Measurements from ENCODE around the gene FXYD6. TPM values are rescaled to one million over a fixed set of nuclear protein-coding genes. Genes with fewer than 3 reads are reported as not detected.
A peak's percentile ranks its signal among the peaks of the same experiment; 100 is the strongest.

FXYD6 gene
- total and polyA plus RNA-seq, 9 of the 15 experiments (the other 6 are each of a cell fraction or from before 2014, with no cell fraction given), result 0.07 to 0.35 TPM; not detected in 7

GRCh38 chr11:117817368-117818040 is 59.0 kb downstream of the FXYD6 start (continued):
- no peak for TF ChIP-seq TAF7 (tag; IDR thresholded peaks at IDR 0.05)
- TF ChIP-seq YY1 (IDR thresholded peaks at IDR 0.05; ENCODE audit: borderline replicate concordance in 1 of 3, control insufficient read depth in 1 of 3, extremely low read depth in 1 of 3, insufficient read depth in 3 of 3, insufficient read length in 1 of 3, insufficient replicate concordance in 2 of 3, low read depth in 1 of 3, low read length in 2 of 3), result peak in 1 of 3 experiments; percentile 22
- TF ChIP-seq ZBTB5 (IDR thresholded peaks at IDR 0.05), result 0 out of 2 replicates have a peak, but pooled peaks have one; percentile 19
- TF ChIP-seq POLR2G (IDR thresholded peaks at IDR 0.05; ENCODE audit: low read depth, low read length), result no peak
- no peak for TF ChIP-seq ZNF324 (CRISPR knock-in tag; IDR thresholded peaks at IDR 0.05)
- no peak for TF ChIP-seq LCOR (CRISPR knock-in tag; IDR thresholded peaks at IDR 0.05)
- TF ChIP-seq DEAF1 (CRISPR knock-in tag; IDR thresholded peaks at IDR 0.05), result peak; percentile 67; the same call in 1 of the 2 replicates
- TF ChIP-seq, protein P1, sequence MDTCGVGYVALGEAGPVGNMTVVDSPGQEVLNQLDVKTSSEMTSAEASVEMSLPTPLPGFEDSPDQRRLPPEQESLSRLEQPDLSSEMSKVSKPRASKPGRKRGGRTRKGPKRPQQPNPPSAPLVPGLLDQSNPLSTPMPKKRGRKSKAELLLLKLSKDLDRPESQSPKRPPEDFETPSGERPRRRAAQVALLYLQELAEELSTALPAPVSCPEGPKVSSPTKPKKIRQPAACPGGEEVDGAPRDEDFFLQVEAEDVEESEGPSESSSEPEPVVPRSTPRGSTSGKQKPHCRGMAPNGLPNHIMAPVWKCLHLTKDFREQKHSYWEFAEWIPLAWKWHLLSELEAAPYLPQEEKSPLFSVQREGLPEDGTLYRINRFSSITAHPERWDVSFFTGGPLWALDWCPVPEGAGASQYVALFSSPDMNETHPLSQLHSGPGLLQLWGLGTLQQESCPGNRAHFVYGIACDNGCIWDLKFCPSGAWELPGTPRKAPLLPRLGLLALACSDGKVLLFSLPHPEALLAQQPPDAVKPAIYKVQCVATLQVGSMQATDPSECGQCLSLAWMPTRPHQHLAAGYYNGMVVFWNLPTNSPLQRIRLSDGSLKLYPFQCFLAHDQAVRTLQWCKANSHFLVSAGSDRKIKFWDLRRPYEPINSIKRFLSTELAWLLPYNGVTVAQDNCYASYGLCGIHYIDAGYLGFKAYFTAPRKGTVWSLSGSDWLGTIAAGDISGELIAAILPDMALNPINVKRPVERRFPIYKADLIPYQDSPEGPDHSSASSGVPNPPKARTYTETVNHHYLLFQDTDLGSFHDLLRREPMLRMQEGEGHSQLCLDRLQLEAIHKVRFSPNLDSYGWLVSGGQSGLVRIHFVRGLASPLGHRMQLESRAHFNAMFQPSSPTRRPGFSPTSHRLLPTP (IDR thresholded peaks at IDR 0.05; ENCODE audit: borderline replicate concordance, extremely low read depth, insufficient read length), result no peak
- TF ChIP-seq, protein P2, sequence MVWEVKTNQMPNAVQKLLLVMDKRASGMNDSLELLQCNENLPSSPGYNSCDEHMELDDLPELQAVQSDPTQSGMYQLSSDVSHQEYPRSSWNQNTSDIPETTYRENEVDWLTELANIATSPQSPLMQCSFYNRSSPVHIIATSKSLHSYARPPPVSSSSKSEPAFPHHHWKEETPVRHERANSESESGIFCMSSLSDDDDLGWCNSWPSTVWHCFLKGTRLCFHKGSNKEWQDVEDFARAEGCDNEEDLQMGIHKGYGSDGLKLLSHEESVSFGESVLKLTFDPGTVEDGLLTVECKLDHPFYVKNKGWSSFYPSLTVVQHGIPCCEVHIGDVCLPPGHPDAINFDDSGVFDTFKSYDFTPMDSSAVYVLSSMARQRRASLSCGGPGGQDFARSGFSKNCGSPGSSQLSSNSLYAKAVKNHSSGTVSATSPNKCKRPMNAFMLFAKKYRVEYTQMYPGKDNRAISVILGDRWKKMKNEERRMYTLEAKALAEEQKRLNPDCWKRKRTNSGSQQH (CRISPR knock-in tag; IDR thresholded peaks at IDR 0.05), result no peak
- TF ChIP-seq ZNF639 (CRISPR knock-in tag; conservative IDR thresholded peaks at IDR 0.05 in 1 of 2, IDR thresholded peaks at IDR 0.05 in 1 of 2), result no peak
- no peak for TF ChIP-seq ZNF699 (CRISPR knock-in tag; IDR thresholded peaks at IDR 0.05; ENCODE audit: insufficient replicate concordance)
- TF ChIP-seq SFPQ (IDR thresholded peaks at IDR 0.05; ENCODE audit: low read depth, low read length), result no peak

All from K562 (cell line).